ENCODE measurements around the gene SLC38A3.

The SLC38A3 gene

DNA sequence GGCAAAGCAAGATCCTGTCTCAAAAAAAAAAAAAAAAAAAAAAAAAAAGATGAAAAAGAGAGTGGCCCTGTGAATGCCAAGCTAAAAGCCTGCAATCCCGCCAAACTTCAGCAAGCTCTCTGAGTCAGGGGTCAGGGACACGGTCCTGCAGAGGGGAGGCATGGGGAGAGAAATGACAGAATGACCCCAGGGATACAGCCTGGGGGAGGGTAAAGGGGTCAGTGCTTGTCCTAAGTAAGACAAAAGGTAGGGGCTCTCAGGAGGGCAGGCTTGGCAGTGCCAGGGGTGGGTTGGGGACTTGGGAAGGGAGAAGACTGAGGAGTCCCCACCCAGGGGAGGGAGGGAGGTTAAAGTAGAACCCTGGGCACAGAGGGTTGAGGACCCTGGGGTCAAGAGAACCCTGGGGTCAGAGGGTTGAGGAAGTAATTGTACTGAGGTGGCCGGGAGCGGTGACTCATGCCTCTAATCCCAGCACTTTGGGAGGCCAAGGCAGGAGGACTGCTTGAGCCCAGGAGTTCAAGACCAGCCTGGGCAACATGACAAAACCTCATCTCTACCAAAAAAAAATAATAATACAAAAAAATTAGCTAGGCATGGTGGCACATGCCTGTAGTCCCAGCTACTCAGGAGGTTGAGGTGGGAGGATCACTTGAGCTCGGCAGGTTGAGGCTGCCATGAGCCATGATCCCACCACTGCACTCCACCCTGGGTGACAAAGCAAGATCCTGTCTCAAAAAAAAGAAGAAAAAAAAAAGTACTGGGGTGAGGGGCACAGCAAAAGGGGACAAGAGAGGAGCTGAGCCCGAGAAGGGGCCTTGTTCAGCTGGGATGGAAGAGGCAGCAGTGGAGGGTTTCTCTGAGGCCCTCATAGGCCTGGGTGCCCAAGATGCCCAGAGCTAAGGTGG is 58.7 kb downstream of the SLC38A3 start:
- H3K27ac Mint-ChIP-seq, result no peak overlapping the region
- H3K36me3 Mint-ChIP-seq, result no peaks in the 10 kb centered on the region
- H3K4me3 Mint-ChIP-seq, result no peak overlapping the region
- peaks cover 4% of the 10 kb centered on the region for H3K27me3 Mint-ChIP-seq
- H3K9me3 Mint-ChIP-seq (ENCODE audit: low read depth), result no peaks in the 10 kb centered on the region
- H3K4me1 Mint-ChIP-seq (ENCODE audit: low read depth), result peaks cover 3% of the 10 kb centered on the region

DNA sequence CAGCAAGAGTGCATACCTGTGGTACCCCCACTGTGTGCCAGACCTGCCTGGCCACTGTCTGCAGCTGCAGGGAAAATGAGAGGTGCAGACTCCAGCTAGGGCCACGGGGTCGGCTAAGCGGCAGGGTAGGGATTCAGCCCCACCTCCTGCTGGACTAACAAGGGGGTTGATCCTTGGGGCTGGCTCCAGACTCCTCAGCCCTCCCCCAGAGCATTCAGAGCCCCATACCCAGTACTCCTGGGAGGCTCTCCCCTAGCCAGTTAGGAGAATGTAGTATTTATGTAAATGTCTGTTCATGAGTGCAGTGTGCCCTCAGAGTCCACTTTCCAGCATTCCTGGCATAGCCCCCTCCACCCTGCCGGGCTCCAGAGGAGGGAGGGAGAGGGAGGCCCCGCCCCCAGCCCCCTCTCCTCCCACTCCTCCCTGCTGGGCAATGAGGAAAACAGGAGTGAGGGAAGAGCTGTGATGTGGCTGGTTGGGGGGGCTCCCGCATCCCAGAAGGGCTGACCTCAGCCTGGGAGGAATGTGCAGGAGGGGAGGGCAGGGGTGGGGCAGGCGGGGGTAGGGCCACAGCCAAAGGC is 59.4 kb downstream of the SLC38A3 start:
- peaks cover 5% of the 10 kb centered on the region for H3K27me3 Mint-ChIP-seq
- H3K4me3 Mint-ChIP-seq, result no peak overlapping the region
- H3K27ac Mint-ChIP-seq, result no peak overlapping the region
- no peaks in the 10 kb centered on the region for H3K36me3 Mint-ChIP-seq
- H3K4me1 Mint-ChIP-seq (ENCODE audit: low read depth), result peaks cover 2% of the 10 kb centered on the region
- no peaks in the 10 kb centered on the region for H3K9me3 Mint-ChIP-seq (ENCODE audit: low read depth)

DNA sequence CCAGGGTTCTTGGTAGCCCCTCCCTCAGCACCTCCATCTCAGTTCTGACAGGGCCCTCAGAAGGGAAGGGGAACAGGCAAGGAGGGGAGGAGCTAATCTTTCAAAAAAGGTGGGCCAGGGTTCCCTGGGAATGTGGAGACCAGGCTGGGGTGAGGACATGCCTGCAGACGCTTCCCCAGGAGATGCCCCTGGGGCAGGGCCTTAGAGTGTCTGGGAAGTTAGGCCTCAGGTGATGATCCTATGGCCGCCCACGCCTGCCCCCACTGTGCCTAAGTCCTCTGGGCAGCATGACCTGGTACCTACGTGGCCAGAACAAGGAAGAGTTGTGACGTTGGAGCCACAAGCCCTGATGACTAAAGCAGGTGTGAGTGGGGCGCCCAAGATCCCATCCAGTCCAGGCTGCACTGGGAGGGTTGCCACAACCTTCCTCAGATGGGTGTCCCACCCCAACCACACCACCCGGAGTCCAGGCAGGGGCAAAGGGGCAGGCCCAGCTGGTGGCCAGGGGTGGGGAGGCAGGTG is 60.0 kb downstream of the SLC38A3 start:
- Mint-ChIP-seq H3K27ac (no peak overlapping the region), H3K4me1 (ENCODE audit: low read depth) (no peaks in the 10 kb centered on the region), H3K9me3 (ENCODE audit: low read depth) (no peaks in the 10 kb centered on the region), H3K36me3 (no peaks in the 10 kb centered on the region), H3K27me3 (peaks cover 5% of the 10 kb centered on the region), H3K4me3 (no peak overlapping the region)

DNA sequence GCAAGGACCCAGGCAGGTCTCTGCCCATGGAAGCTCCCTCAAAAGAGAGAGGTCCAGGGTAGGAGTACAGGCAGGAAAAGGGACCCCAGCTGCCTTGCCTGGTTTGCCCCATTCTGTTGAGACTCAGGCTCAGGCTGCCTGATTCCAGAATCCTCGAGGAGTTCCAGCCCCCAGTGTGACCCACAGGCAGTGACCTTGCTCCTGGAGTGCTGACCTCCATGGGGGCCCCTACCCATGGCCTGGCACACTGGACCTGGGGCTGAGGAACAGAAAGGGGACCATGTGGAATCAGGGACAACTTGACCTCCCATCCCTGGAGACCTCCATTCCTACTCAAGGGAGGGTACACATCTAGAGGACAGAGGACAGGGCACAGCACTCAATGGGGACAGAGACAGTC is 60.5 kb downstream of the SLC38A3 start:
- H3K36me3 Mint-ChIP-seq, result no peaks in the 10 kb centered on the region
- H3K27ac Mint-ChIP-seq, result no peak overlapping the region
- peaks cover 5% of the 10 kb centered on the region for H3K27me3 Mint-ChIP-seq
- H3K4me3 Mint-ChIP-seq, result no peak overlapping the region
- no peaks in the 10 kb centered on the region for H3K4me1 Mint-ChIP-seq (ENCODE audit: low read depth)
- no peaks in the 10 kb centered on the region for H3K9me3 Mint-ChIP-seq (ENCODE audit: low read depth)

DNA sequence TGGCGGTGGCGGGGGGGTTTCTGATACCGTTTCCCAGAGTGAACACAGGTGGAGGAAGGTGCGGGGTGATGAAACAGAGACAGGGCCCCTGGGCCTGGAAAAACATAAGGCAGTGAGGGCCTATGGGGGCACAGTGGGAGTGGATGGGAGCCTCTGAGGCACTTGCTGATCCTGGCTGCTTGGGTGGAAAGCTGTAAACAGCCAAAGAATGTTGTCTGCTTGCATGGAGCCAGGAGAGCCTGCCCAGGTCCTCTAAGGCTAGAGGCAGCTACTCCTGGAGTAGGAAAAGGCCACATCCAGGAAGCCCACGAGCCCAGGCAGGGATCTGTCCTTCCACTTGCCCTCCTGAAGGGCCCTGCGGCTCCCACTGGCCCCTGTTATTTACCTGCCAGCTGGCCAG is 60.9 kb downstream of the SLC38A3 start:
- H3K9me3 Mint-ChIP-seq (ENCODE audit: low read depth), result no peaks in the 10 kb centered on the region
- H3K36me3 Mint-ChIP-seq, result no peaks in the 10 kb centered on the region
- no peak overlapping the region for H3K27ac Mint-ChIP-seq
- H3K27me3 Mint-ChIP-seq, result peaks cover 5% of the 10 kb centered on the region
- H3K4me3 Mint-ChIP-seq, result no peak overlapping the region
- no peaks in the 10 kb centered on the region for H3K4me1 Mint-ChIP-seq (ENCODE audit: low read depth)

DNA sequence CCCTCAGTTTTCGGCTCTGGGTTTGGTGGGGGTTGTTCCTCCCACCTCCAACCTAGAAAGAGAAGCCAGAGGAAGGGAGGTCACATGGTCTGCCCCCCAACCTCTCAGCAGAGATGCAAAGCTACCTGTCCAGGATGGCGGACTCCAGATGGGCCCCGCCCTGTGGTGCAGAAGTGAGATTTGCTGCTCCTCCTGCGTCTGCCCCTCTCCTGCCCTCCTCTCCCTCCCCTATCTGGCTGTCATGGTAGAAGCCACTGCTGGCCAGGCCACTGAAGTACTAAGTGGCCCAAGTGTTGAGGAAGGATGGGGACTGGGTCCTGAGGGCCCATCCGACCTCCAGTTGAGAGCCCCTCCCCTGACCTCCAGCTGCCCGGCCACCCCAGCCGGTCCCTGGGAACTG is 61.8 kb downstream of the SLC38A3 start:
- Mint-ChIP-seq H3K36me3 (no peaks in the 10 kb centered on the region), H3K9me3 (ENCODE audit: low read depth) (no peaks in the 10 kb centered on the region), H3K27ac (no peak overlapping the region), H3K4me3 (no peak overlapping the region), H3K27me3 (peaks cover 5% of the 10 kb centered on the region), H3K4me1 (ENCODE audit: low read depth) (no peaks in the 10 kb centered on the region)

DNA sequence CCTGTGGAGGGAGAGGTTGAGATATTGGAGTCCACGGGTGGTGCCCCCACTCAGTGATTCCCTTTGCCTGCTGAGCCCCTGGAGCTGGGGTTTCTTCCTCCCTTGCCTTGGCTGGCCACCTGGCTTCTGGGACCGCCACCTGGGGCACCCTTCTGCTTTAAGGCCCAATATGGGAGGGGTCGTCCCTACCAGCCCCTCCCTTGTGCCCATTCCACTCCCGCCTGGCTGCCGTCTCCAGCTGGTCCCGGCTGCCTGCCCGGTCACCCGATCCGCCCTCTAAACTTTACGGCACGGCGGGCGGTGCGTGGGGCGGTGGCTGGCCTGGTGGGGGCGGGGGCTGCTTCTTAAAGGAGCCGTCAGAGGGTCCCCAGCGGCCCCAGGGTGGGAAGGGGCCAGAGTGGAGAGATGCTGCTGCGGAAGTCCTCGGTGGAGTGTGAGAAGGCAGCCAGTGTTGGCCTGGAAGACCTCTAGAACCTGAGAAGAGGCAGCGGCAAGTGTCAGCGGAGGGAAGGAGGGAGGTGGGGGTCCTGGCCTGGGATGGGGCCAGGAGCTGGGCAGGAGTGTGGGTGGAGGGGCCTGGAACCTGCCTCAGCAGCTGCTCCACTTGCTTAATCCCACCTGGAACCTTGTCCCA is 62.3 kb downstream of the SLC38A3 start:
- Mint-ChIP-seq H3K9me3 (ENCODE audit: low read depth) (no peaks in the 10 kb centered on the region), H3K27ac (no peak overlapping the region), H3K36me3 (no peaks in the 10 kb centered on the region), H3K27me3 (peaks cover 5% of the 10 kb centered on the region), H3K4me1 (ENCODE audit: low read depth) (no peaks in the 10 kb centered on the region), H3K4me3 (no peak overlapping the region)

DNA sequence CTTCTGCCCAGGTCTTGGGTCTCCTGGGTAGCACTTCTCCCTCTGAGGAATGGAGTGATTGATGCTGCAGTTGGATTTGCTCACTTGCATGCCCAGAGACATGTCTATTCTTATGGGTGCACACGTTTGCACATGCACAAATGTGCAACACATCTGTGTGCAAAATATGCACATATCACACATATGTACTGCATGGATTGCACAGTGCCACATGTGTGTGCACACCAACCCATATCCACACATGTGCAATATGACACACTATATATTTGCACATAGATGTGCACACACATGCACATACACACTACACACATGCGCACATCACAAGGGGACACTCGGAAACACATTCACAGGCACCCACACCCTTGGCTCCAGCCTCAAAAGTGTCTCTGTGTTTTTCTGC is 63.2 kb downstream of the SLC38A3 start:
- Mint-ChIP-seq H3K4me1 (ENCODE audit: low read depth) (peaks cover 4% of the 10 kb centered on the region), H3K27me3 (peaks cover 9% of the 10 kb centered on the region), H3K27ac (no peak overlapping the region), H3K9me3 (ENCODE audit: low read depth) (no peaks in the 10 kb centered on the region), H3K36me3 (no peaks in the 10 kb centered on the region), H3K4me3 (no peak overlapping the region)

DNA sequence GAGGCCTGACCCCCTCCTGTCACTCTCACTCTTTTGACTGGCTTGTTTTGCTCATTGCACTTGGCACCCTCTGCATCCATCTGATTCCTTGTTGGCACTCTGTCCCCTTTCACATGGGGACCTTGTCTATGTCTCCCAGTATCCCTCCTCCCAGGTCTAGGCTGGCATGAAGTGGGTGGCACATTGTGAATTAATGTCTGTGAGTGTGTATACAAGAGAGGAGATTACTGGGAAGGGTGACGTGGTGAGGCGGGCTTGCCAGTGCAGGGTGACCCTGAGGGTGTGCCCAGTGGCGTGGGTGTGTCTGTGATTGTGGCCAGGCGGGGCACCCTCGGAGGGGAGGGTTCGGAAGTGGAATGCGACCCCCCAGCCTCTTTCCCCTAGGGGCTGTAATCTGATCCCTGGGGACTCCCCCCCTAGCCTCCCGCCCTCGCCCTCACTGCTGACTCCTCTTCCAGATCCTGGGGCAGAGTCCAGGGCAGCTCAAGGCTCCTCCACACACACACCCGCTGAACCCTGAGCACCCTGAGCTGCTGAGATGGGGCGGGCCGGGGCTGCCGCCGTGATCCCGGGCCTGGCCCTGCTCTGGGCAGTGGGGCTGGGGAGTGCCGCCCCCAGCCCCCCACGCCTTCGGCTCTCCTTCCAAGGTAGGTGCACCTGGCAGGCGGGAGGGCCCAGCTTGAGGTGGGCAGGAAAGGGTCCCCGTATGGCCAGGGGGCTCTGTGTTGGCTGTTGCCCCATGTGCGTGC is 63.8 kb downstream of the SLC38A3 start, which contains the start of gene SEMA3B:
SEMA3B (plus strand) TSS at position 445 of the 749 bp plus-strand sequence; CDS start at position 539, 94 bp downstream.
- H3K9me3 Mint-ChIP-seq (ENCODE audit: low read depth), result no peaks in the 10 kb centered on the region
- no peak within 1 kb of the TSS for H3K27ac Mint-ChIP-seq
- H3K4me3 Mint-ChIP-seq, result no peak within 1 kb of the TSS
- peaks cover 9% of the 10 kb centered on the region for H3K27me3 Mint-ChIP-seq
- H3K36me3 Mint-ChIP-seq, result no peaks in the 10 kb centered on the region
- peaks cover 4% of the 10 kb centered on the region for H3K4me1 Mint-ChIP-seq (ENCODE audit: low read depth)

DNA sequence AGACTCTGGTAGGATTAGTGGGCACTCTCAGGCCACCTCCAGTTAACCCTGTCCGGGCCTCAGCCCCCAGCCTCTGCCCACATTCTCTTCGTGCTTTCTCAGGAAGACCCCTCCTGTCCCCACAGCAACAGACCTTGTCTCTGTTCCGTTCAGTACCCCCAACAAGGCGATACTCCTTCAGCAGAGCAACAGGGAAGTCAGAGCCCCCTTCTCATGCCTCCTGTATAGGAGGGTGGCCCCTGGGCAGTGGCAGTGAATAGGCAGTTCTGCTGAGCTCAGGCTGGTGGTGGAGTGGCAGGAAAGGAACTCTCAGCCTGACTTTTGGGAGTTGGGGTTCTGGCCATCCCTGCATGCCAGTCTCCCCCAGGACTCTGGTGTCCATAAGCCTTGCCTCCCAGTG is 64.4 kb downstream of the SLC38A3 start:
- H3K9me3 Mint-ChIP-seq (ENCODE audit: low read depth), result no peaks in the 10 kb centered on the region
- peaks cover 10% of the 10 kb centered on the region for H3K4me1 Mint-ChIP-seq (ENCODE audit: low read depth)
- no peaks in the 10 kb centered on the region for H3K36me3 Mint-ChIP-seq
- no peak overlapping the region for H3K27ac Mint-ChIP-seq
- peaks cover 13% of the 10 kb centered on the region for H3K27me3 Mint-ChIP-seq
- H3K4me3 Mint-ChIP-seq, result no peak overlapping the region

DNA sequence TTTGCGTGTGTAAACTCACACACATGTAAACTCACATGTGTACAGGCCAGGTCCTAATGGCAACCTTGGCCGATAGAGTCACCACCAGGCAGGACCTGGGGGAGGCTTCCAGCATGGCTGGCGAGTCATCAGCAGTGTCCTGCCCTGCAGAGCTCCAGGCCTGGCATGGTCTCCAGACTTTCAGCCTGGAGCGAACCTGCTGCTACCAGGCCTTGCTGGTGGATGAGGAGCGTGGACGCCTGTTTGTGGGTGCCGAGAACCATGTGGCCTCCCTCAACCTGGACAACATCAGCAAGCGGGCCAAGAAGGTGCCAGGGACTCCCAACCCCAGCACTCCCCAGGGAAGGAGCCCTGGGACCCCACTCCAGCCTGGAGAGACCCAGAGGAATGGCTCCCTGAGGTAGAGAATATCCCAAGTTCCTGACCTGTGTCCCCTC is 64.9 kb downstream of the SLC38A3 start:
- no peaks in the 10 kb centered on the region for H3K36me3 Mint-ChIP-seq
- no peaks in the 10 kb centered on the region for H3K9me3 Mint-ChIP-seq (ENCODE audit: low read depth)

DNA sequence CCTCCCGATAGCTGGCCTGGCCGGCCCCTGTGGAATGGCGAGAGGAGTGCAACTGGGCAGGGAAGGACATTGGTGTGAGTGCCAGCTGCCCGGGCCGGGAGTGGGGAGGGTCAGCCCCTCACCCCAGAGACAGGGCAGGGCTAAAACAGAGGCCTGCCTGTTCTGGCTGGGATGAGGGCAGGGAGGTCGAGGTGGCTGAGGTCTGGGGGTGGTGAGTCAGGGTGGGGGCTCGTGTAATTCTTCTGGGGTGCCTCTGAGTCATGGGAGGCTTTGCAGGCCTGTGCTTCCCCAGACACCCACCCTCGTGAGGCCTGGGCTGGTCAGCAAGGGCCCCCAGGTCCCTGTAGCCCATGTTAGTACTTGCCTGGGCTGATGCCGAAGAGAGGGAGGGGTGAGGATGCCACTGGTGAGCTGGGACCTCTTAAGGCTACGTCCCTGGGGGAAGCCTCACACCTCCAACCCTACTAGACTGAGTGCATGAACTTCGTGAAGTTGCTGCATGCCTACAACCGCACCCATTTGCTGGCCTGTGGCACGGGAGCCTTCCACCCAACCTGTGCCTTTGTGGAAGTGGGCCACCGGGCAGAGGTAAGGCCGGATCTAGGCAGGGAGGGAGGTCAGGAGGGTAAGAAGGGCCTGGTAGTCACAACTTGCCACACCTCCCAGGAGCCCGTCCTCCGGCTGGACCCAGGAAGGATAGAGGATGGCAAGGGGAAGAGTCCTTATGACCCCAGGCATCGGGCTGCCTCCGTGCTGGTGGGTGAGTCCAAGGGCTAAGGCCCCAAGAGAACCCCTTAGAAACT is 65.6 kb downstream of the SLC38A3 start:
- Mint-ChIP-seq H3K27ac (no peak overlapping the region), H3K9me3 (ENCODE audit: low read depth) (no peaks in the 10 kb centered on the region), H3K4me1 (ENCODE audit: low read depth) (peaks cover 17% of the 10 kb centered on the region), H3K4me3 (no peak overlapping the region), H3K27me3 (peaks cover 18% of the 10 kb centered on the region), H3K36me3 (no peaks in the 10 kb centered on the region)

More for the DNA sequence above, 64.9 kb downstream of the SLC38A3 start:
- Mint-ChIP-seq H3K27me3 (peaks cover 15% of the 10 kb centered on the region), H3K4me1 (ENCODE audit: low read depth) (peaks cover 13% of the 10 kb centered on the region), H3K4me3 (no peak overlapping the region), H3K27ac (no peak overlapping the region)
